ENCODE measurements around the gene ARFGAP3.

The ARFGAP3 gene

DNA sequence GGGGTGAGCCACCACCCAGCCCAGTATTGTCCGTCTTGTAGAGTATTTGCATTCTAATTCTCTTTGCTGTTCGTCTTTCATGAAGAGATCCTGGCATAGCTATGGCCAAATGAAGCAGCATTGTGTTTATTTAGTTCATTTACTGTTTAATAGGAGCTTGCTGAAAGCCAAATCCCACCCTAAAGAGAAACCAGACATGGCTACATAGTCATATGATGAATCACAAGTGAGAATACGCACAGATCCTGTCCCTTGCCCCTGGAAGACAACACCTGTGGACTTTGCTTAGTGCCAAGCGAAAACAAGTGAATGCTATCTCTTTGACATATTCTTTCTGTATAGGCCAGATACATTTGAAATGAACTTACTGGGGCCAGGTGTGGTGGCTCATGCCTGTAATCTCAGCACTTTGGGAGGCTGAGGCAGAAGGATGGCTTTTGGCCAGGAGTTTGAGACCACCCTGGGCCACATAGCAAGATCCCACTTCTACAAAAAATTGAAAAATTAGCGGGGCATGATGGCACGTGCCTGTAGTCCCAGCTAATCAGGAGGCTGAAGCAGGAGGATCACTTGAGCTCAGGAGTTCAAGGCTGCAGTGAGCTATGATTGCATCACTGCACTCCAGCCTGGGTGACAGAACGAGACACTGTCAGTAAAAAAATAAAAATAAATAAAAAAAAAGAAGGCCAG lies 5.1 kb upstream of the ARFGAP3 start:
- no peak for TF ChIP-seq POLR2A (IDR thresholded peaks at IDR 0.05; ENCODE audit: low read depth, low read length)
- DNase-seq (ENCODE audit: insufficient read length, low spot score) (no peak), FAIRE-seq (no peak)

DNA sequence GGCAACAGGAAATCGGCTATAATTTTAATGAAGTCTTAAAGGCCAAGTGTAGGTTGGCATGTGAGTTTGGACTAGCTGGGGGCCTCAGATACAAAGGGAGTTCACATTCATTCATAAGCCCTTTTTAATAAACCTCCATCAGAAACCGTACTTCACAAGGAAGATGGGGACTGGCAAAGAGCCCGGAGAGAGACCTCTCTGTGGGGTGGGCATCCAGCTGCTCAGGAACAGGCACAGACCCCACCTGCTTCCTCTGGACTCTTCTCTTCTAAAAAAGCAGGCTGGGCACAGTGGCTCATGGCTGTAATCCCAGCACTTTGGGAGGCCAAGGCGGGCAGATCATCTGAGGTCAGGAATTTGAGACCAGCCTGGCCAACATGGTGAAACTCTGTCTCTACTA lies 3.9 kb upstream of the ARFGAP3 start:
- no peak for DNase-seq (ENCODE audit: insufficient read length, low spot score)
- FAIRE-seq: no peak
- TF ChIP-seq POLR2A (IDR thresholded peaks at IDR 0.05; ENCODE audit: low read depth, low read length): no peak

DNA sequence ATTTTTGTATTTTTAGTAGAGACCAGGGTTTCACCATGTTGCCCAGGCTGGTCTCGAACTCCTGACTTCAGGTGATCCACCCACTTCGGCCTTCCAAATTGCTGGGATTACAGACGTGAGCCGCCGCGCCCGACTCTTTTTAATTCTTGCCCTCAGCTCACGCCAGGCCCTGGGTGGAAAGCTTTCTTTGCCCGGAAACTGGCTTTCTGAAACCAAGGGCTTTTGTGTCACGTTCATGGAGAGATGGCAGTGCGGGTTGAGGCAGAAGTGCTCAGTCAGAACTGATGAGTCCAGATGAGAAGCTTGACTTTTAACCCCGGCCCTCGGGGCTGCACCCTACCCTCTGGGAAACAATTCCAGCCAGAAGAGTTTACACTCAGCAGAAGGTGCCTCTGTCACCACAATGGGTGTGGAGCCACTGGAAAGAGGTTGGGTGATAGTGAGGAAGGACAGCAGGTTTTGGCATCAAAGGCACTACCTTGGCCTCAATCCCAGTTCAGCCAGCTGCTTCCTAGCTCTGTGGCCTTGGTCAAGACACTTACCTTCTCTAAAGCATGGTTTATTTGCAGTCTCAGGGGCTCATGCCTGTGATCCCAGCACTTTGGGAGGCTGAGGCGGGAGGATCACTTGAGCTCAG lies 890 bp upstream of the ARFGAP3 start:
- FAIRE-seq (no peak), DNase-seq (ENCODE audit: insufficient read length, low spot score) (no peak)
- no peak for TF ChIP-seq POLR2A (IDR thresholded peaks at IDR 0.05; ENCODE audit: low read depth, low read length)

DNA sequence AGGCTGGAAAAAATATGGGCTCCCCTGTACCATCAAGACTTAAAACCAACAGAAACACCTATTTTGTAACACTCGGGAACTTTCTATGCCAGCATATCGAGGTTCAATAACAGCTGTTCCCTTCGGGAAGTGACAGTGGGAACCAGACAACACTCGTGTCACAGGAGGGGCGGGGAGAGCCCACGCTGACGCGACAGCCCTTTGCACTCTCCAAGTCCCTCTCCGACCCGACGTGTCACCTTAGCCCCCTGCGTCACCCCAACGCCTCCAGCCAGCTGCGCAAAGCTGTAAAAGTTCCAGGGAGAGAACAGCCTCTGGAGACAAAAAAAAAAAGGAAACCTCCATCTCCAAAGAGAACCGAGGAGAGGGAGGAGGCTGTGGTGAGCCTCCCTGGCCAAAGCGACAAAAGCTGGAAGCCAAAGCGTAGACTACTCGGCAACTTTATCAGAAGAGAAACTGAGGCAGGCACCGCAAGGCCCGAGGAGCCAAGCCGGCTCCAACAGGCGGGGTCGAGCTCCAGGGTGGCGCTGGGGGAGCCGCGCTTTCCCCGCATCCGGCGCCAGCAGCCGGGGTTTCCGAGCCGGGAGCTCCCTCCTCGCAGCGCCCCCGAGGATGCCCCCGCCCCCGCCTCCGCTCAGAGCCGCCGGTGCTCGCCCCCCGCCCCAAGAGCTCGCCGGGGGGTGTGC lies 751 bp downstream of the ARFGAP3 start:
- DNase-seq (ENCODE audit: insufficient read length, low spot score) (no peak), FAIRE-seq (no peak)
- TF ChIP-seq POLR2A (IDR thresholded peaks at IDR 0.05; ENCODE audit: low read depth, low read length): no peak

DNA sequence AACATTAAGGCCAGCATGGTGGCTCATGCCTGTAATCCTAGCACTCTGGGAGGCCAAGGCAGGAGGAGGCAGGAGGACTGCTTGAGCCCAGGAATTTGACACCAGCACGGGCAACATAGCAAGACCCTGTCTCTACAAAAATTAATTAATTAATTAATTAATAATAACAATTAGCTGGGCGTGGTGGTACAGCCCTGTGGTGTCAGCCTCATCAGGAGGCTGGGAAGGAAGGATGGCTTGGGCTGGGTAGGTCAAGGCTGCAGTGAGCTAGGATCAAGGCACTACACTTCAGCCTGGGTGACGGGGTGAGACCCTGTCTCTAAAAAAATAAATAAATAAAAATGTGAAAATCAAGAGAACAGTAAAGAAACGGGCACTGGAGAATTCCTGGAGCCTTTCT lies 1.4 kb downstream of the ARFGAP3 start:
- FAIRE-seq (no peak), DNase-seq (ENCODE audit: insufficient read length, low spot score) (no peak)
- TF ChIP-seq POLR2A (IDR thresholded peaks at IDR 0.05; ENCODE audit: low read depth, low read length): no peak

DNA sequence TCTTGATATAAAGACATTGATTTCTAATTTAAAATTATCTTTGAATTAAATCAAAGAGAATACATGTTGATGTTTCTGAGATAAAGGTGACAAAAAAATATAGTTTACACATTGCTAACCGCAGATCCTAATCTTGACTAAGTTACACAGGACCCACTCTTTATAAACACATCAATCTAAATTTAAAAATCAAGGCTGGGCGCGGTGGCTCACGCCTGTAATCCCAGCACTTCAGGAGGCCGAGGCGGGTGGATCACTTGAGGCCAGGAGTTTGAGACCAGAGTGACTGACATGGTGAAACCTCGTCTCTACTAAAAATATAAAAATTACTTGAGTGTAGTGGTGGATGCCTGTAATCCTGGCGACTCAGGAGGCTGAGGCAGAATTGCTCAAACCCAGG lies 1.9 kb downstream of the ARFGAP3 start:
- FAIRE-seq: no peak
- DNase-seq (ENCODE audit: insufficient read length, low spot score): no peak
- no peak for TF ChIP-seq POLR2A (IDR thresholded peaks at IDR 0.05; ENCODE audit: low read depth, low read length)

DNA sequence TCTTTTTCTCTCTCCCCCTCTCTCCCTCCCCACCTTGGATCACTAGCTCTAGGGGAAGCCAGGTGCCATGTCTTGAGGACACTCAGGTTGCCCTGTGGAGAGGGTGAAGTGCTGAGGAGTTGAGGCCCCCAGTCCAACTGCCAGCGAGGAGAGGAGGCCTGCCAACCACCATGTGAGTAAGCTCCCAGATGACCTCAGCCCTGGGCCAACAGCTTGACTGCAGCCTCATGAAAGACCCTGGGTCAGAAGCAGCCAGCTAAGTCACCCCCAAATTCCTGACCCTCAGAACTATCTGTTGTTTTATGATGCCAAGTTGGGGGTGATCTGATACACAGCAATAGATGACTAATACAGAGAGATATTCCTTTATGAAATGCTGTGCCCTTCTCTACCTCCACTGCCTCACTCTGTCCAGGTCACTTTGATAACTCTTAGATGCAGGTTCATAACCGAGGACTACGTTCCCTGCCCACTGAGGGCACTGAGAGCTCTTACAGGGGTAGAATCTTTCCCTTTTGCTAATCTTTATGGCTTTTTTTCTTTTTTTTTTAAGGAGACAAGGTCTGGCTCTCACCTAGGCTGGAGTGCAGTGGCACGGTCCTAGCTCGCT lies 8.0 kb downstream of the ARFGAP3 start:
- no peak for DNase-seq (ENCODE audit: insufficient read length, low spot score)
- FAIRE-seq: no peak
- TF ChIP-seq POLR2A (IDR thresholded peaks at IDR 0.05; ENCODE audit: low read depth, low read length): no peak

DNA sequence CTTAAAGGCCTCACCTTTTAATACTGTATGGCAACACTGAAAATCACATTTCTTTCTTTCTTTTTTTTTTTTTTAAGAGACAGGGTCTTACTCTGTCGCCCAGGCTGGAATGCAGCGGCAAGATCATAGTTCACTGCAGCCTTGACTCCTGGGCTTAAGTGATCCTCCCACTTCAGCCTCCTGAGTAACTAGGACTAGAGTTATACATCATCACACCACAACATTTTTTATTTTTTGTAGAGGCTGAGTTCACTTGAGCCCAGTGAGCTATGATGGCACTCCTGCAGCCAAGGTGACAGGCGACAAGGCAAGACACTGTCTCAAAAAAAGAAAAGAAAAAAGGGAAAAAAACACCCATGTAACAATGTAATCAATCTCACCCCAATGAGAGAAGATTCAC lies 10.0 kb downstream of the ARFGAP3 start:
- DNase-seq (ENCODE audit: insufficient read length, low spot score) (no peak), FAIRE-seq (no peak)
- TF ChIP-seq POLR2A (IDR thresholded peaks at IDR 0.05; ENCODE audit: low read depth, low read length): no peak

DNA sequence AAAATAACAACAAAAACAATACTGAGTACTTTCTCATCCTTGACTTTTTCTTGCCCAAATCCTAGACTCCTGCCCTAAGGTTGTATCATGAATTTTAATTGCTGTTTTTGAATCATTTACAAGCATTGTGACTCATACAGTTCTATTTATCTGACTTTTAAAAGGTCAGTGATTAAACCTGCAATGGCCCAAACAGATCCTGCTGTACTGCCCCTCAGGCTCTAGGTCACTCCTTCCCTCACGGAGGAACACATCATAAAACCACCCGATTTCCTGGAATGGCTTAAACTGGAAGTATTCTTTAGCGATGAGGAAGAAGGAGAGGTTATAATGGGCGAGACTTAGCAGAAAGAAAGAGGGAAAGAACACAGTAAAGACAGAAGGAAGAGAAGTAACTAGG lies 12.3 kb downstream of the ARFGAP3 start:
- no peak for TF ChIP-seq POLR2A (IDR thresholded peaks at IDR 0.05; ENCODE audit: low read depth, low read length)
- FAIRE-seq (peak; percentile 72), DNase-seq (ENCODE audit: insufficient read length, low spot score) (no peak)

DNA sequence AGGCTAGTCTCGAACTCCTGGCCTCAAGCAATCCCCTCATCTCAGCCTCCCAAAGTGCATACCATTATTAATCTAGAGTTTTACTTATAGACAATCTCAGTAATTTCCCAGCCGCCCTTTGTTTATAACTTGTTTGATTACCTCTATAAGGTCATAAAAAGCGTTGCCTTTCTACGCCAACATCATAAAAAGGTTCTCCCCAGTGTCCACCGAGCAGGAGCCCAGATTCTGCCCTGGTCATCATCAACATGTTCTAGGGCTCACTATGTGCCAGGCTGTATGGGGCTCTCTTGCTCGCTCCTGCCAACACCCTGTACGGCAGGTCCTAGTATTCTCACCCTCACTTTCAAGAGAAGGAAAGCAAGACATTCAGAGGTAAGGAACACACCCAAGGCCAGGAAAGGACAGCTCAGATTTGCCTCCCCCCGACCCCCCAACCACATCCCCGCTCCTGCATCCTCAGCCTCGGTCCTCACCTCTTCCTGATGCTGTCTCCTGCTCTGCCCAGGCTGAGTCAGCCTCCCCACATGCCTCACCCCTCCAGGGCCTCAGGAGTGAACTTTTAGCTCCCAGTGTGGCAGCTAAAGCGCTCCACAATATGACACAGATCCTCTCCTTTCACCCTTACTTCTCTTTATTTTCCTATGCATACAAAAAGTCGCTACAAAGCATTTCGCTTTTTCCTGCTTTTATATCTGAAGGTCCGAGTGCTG lies 14.3 kb downstream of the ARFGAP3 start:
- no peak for TF ChIP-seq POLR2A (IDR thresholded peaks at IDR 0.05; ENCODE audit: low read depth, low read length)
- no peak for DNase-seq (ENCODE audit: insufficient read length, low spot score)
- peak; percentile 60 for FAIRE-seq

DNA sequence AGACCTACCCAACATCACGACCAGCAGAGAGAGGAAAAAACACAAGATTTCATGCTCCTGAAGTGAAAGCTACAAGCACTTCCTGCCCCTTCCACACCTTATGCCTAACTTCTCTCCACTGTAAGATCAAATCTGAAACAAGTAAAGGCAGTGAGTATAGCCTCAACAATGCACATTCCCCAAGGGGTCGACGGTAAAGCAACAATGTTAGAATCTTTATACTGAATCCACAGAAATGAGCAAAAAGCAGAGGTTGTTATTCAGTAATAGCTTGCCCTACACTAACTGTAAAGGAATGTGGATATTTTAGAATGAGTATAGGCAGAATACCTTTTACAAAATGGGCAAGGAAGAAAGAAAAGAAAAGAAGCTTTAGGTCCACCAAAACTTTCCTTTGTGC lies 15.6 kb downstream of the ARFGAP3 start:
- TF ChIP-seq POLR2A (IDR thresholded peaks at IDR 0.05; ENCODE audit: low read depth, low read length): no peak
- no peak for FAIRE-seq
- DNase-seq (ENCODE audit: insufficient read length, low spot score): no peak

DNA sequence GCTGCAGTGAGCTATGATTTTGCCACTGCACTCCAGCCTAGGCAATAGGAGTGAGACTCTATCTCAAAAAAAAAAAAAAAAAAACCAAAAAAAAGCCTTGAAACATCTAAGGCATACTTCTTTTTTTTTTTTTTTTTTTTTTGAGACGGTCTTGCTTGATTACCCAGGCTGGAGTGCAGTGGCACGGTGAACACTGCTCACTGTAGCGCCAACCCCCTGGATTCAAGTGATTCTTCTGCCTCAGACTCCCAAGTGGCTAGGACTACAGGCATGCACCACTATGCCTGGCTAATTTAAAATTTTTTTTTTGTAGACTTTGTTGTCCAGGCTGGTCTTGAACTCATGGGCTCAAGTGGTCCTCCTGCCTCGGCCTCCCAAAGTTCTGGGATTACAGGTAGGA lies 19.5 kb downstream of the ARFGAP3 start:
- no peak for DNase-seq (ENCODE audit: insufficient read length, low spot score)
- no peak for FAIRE-seq
- TF ChIP-seq POLR2A (IDR thresholded peaks at IDR 0.05; ENCODE audit: low read depth, low read length): no peak

DNA sequence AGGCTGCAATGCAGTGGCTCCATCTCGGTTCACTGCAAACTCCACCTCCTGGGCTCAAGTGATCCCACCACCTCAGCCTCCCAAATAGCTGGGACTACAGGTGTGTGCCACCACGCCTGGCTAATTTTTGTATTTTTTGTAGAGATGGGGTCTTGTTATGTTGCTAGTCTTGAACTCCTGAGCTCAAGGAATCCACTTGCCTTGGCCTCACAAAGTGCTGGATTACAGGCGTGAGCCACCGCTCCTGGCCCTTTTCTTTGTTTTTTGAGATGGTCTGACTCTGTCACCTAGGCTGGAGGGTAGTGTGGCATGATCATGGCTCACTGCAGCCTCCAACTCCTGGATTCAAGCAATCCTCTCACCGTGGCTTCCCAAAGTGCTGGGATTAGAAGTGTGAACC lies 21.0 kb downstream of the ARFGAP3 start:
- FAIRE-seq (no peak), DNase-seq (ENCODE audit: insufficient read length, low spot score) (no peak)
- no peak for TF ChIP-seq POLR2A (IDR thresholded peaks at IDR 0.05; ENCODE audit: low read depth, low read length)

All from H54 (cell line).